Brain microvascular endothelial cell (primary cell): ENCODE measurements around the gene TBC1D3I.
"Not testable (repeated sequence)": the region's sequence is repeated elsewhere in the genome, so short reads cannot be mapped to it uniquely, and the experiment has no call there.

ENCODE experiments used
- DNase-seq: peaks from one replicate; pipeline ENCODE4 v3.0.0-alpha.2; 2020
- H3K27ac ChIP-seq: fragments of 250-450 bp; sonication (Bioruptor Pico); 2 replicates; pipeline ENCODE4 v1.5.1; 2020; ENCODE audit warnings: mild to moderate bottlenecking, moderate library complexity
- H3K27me3 ChIP-seq: fragments of 250-450 bp; sonication (Bioruptor Pico); replicated peaks from 2 replicates; pipeline ENCODE4 v1.5.1; 2020; ENCODE audit warnings: mild to moderate bottlenecking
- H3K36me3 ChIP-seq: fragments of 250-450 bp; sonication (Bioruptor Pico); replicated peaks from 2 replicates; pipeline ENCODE4 v1.5.1; 2020; ENCODE audit warnings: mild to moderate bottlenecking
- H3K4me3 ChIP-seq: 2 replicates; pipeline ENCODE4 v1.5.1; 2011; ENCODE audit warnings: low read depth, mild to moderate bottlenecking, control low read depth, low read length, moderate library complexity
- in situ Hi-C: cut with HindIII; loops from 2 replicates; pipeline ENCODE4 v1.10.0; 2017; ENCODE audit warnings: low sequenced_read_pairs, low pct_ligation_motif_present
- TF ChIP-seq, protein P1 (sequence below): IDR thresholded peaks from 2 replicates; pipeline ENCODE4 v1.5.1; 2011; ENCODE audit warnings: low read depth, mild to moderate bottlenecking, moderate library complexity, low read length, control low read depth, inconsistent platforms; ENCODE audit errors: missing control alignments

TBC1D3I gene

DNA sequence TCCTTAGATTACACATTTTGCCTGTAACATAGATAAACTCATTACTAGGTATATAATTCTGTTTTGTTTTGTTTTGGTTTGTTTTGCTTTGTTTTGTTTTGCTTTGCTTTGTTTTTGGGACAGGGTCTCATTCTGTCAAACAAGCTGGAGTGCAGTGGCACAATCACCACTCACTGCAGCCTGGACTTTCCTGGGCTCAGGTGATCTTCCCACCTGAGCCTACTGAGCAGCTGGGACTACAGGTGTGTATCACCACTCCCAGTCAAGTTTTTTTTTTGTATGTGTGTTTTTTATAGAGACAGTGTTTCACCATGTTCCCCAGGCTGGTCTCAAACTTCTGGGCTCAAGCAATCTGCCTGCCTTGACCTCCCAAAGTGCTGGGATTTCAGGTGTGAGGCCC lies 54.8 kb downstream of the TBC1D3I start:
- DNase-seq: no peak
- Histone ChIP-seq H3K4me3 (no peak overlapping the region), H3K27ac (no peak overlapping the region), H3K36me3 (no peaks in the 10 kb centered on the region), H3K27me3 (no peaks in the 10 kb centered on the region)
- in situ Hi-C loops: no loop called here
- TF ChIP-seq, protein P1, sequence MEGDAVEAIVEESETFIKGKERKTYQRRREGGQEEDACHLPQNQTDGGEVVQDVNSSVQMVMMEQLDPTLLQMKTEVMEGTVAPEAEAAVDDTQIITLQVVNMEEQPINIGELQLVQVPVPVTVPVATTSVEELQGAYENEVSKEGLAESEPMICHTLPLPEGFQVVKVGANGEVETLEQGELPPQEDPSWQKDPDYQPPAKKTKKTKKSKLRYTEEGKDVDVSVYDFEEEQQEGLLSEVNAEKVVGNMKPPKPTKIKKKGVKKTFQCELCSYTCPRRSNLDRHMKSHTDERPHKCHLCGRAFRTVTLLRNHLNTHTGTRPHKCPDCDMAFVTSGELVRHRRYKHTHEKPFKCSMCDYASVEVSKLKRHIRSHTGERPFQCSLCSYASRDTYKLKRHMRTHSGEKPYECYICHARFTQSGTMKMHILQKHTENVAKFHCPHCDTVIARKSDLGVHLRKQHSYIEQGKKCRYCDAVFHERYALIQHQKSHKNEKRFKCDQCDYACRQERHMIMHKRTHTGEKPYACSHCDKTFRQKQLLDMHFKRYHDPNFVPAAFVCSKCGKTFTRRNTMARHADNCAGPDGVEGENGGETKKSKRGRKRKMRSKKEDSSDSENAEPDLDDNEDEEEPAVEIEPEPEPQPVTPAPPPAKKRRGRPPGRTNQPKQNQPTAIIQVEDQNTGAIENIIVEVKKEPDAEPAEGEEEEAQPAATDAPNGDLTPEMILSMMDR: no peak

DNA sequence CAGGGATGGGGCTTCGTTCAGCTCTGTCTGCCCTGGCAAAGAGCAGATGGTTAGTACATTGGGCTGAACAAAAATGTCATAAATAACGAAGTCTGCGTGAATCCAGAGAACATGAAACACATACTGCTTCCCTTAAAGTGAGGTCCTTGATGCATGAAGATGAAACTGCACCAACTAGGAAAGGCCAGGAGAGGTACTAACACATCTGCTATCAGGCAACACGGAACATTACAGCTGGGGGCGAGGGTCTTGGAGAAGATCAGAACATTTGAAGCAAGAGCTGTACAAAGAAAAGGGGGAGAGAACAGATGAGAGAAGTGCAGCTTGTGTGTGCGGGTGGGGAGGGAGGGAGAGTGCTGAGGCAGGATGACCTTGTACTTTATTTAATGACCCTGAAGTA lies 57.0 kb downstream of the TBC1D3I start:
- H3K27me3 ChIP-seq, H3K27ac ChIP-seq, H3K4me3 ChIP-seq, in situ Hi-C loops, H3K36me3 ChIP-seq, DNase-seq: not testable (repeated sequence)

DNA sequence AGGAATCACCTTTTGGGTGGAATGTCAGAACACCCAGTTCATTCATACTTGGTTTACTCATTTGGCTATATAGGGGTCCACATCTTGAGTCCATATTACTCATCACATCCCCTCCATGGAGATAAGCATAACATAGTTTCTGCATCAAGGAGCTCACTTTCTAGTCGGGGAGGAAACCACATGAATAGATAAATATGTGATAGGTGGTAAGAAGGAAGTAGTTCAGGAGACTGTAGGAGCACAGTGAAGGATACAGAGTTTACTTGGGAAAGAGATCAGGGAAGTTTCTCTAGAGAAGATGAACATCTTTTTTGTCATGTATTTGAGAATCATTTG lies 57.9 kb downstream of the TBC1D3I start:
- in situ Hi-C loops: not testable (repeated sequence)

DNA sequence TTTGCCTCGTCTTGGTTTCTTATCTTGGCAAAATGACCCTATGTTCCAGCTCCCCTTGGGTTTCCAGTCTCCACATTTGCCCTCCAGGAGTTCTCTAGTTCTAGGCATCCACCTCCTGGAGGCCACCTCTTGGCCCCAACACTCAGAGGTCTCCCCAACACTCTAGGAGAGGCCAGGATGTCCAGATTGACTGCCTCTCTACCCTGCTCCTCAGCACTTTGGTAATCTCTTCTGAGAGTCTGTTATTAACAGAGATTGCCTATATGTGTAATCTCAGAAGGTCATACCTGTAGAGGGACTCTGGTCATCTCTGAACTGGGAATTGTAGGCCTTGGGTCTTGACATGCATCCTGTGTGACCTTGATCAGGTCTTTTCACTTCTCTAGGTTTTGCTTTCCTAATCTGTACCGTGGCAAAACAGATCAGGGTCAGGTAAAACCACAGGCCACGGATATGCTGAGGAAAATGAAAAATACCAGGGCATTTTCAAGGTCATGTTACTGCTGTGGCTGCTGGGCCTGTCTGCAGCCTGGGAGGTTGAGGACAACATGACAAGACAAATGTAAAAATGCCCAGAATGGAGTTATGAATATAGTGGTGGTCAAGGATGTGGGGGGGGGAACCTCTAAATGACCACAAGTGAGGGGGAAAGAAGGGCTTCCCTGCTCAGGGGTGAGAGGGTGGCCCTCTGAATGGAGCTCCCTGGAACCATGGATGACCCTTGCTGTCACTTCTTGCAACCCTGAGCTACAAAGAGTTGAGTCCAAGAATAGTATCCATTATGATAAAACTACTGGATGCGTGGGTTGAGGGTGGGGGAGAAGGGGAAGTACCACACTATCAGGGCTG lies 58.5 kb downstream of the TBC1D3I start:
- DNase-seq: no peak
- Histone ChIP-seq H3K27me3 (no peaks in the 10 kb centered on the region), H3K27ac (no peak overlapping the region), H3K36me3 (no peaks in the 10 kb centered on the region), H3K4me3 (no peak overlapping the region)
- TF ChIP-seq, protein P1: no peak
- in situ Hi-C loops: no loop called here

More for the DNA sequence above, 57.9 kb downstream of the TBC1D3I start:
- not testable (repeated sequence) for H3K4me3 ChIP-seq, H3K27me3 ChIP-seq, DNase-seq, H3K27ac ChIP-seq, H3K36me3 ChIP-seq

DNA sequence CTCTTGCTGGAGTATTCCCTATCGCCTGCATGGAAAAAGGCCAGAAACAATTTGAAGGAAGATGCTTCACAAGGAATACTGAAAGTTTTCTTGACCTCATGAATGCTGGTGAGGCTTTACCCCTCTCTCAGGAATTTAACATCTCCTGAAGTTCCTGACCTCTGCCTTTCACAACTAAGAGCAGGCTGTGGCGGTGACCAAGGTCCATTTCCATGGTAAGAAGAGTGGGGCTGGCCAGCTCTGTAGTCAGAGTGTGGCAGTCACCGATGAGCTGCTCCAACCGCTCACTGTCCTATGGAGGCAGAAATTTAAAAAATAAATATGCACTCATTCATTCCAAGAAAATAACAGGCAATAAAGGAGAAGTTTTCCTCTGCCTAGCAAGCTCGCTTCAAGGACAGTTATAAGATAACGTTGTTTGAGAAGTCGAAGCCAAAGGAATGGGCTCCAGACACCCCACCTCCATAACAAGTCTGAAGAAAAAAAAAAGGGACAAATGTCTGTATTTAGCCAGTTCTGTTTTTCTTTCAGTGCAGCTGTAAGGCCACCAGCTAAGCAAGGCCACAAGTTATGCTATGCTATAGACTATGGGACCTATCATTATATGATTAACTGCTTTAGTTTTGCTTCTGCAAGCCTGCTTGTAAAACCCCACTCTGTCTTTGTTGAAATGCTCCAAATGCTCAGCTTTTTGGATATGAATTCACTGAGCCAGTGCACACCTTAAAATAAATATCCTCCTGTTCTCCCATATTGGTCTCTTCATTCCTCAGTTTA lies 59.5 kb downstream of the TBC1D3I start:
- TF ChIP-seq, protein P1: no peak
- in situ Hi-C loops: no loop called here
- H3K4me3 ChIP-seq: no peak overlapping the region
- no peak for DNase-seq
- H3K27me3 ChIP-seq: no peaks in the 10 kb centered on the region
- no peaks in the 10 kb centered on the region for H3K36me3 ChIP-seq
- H3K27ac ChIP-seq: no peak overlapping the region
